IPS-18a (cell line): Measurements from ENCODE around the gene SDC1.
"Not testable (repeated sequence)": the region's sequence is repeated elsewhere in the genome, so short reads cannot be mapped to it uniquely, and the experiment has no call there.

Experiments
- H3K27ac ChIP-seq: one replicate; pipeline ENCODE4 v1.5.1; 2013; ENCODE audit warnings: low read length
- H3K27me3 ChIP-seq: one replicate; pipeline ENCODE4 v1.6.1; 2013; ENCODE audit warnings: mild to moderate bottlenecking, low read length; ENCODE audit not compliant: control insufficient read depth, insufficient read depth
- H3K36me3 ChIP-seq: one replicate; pipeline ENCODE4 v1.6.1; 2013; ENCODE audit warnings: low read depth, low read length; ENCODE audit not compliant: control insufficient read depth
- H3K4me1 ChIP-seq: one replicate; pipeline ENCODE4 v1.6.1; 2013; ENCODE audit warnings: low read depth, low read length; ENCODE audit not compliant: control insufficient read depth
- H3K4me3 ChIP-seq: one replicate; pipeline ENCODE4 v1.5.1; 2013; ENCODE audit warnings: low read length
- H3K9ac ChIP-seq: one replicate; pipeline ENCODE4 v1.6.1; 2013; ENCODE audit warnings: mild to moderate bottlenecking, low read length, moderate library complexity
- H3K9me3 ChIP-seq: one replicate; pipeline ENCODE4 v1.6.1; 2013; ENCODE audit warnings: low read depth, low read length; ENCODE audit not compliant: control insufficient read depth

The SDC1 gene, protein sequence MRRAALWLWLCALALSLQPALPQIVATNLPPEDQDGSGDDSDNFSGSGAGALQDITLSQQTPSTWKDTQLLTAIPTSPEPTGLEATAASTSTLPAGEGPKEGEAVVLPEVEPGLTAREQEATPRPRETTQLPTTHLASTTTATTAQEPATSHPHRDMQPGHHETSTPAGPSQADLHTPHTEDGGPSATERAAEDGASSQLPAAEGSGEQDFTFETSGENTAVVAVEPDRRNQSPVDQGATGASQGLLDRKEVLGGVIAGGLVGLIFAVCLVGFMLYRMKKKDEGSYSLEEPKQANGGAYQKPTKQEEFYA

DNA sequence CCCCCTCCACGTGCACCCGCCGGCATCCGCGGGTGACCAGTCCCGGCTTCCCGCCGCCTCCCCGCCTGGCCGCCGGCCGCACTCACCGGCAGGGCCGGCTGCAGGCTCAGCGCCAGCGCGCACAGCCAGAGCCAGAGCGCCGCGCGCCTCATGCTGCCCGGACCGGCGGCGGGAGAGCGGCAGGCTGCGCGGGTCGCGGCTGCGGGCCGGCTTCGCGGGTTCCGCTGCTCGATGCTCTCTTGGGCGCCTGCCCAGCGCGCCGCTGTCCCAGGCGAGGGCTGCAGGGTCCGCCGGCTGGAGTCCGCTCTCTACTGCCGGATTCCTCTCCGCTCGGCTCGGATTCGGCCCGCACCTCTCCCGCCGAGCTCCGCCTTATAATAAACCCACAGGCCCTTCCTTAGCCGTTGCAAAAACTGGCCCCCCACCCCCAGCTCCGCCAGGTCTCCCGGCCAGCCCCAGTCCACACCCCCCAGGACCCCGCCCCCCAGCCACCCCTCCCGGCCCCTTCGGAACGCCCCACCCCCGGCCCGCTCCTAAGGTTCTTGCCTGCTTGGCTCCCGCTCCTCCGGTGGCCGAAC is at the start of gene SDC1:
TSS of gene SDC1 (minus strand) at position 415 of the 578 bp plus-strand sequence. CDS start at position 152, 263 bp downstream.
- Histone ChIP-seq H3K4me3 (peak within 1 kb of the TSS; percentile 84), H3K9ac (peak within 1 kb of the TSS; percentile 85), H3K27ac (no peak within 1 kb of the TSS), H3K4me1 (peaks cover 20% of the 10 kb centered on the region), H3K27me3 (peaks cover 9% of the 10 kb centered on the region), H3K36me3 (no peaks in the 10 kb centered on the region), H3K9me3 (no peaks in the 10 kb centered on the region)

DNA sequence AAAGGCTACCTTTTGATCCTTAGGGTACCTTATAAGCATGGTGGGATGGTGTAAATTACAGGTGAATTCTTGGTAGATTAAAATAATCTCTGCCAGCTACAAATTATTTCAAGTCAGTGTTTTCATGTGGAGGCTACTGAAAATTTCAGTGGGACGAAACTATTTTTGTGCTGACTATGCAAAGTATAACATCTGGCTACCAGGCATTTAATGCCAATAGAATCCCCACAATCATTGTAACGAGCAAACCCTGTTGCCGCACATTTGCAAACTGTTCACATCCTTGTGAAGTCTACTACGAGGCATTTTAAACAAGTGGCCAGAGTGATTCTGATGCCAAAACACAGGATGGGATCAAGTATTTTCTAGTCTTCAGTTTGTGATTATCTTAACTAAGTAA is 48.1 kb upstream of the SDC1 start:
- no peak overlapping the region for H3K4me3 ChIP-seq
- H3K27me3 ChIP-seq = no peaks in the 10 kb centered on the region
- no peak overlapping the region for H3K27ac ChIP-seq
- H3K9me3 ChIP-seq = no peaks in the 10 kb centered on the region
- no peaks in the 10 kb centered on the region for H3K4me1 ChIP-seq
- peaks cover 39% of the 10 kb centered on the region for H3K36me3 ChIP-seq
- H3K9ac ChIP-seq = no peak overlapping the region

DNA sequence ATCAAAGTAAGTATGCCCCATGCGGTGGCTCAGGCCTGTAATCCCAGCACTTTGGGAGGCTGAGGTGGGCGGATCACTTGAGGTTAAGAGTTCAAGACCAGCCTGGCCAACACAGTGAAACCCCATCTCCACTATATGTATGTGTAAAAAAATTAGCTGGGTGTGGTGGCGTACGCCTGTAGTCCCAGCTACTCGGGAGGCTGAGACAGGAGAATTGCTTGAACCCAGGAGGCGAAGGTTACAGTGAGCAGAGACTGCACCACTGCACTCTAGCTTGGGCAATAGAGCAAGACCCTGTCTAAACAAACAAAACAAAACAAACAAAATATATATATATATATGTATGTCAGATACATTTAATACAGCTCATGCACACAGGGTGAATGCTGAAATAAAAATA is 43.4 kb upstream of the SDC1 start:
- H3K9ac ChIP-seq, H3K27me3 ChIP-seq, H3K27ac ChIP-seq, H3K4me3 ChIP-seq, H3K9me3 ChIP-seq, H3K4me1 ChIP-seq: not testable (repeated sequence)
- peaks cover 25% of the 10 kb centered on the region for H3K36me3 ChIP-seq

DNA sequence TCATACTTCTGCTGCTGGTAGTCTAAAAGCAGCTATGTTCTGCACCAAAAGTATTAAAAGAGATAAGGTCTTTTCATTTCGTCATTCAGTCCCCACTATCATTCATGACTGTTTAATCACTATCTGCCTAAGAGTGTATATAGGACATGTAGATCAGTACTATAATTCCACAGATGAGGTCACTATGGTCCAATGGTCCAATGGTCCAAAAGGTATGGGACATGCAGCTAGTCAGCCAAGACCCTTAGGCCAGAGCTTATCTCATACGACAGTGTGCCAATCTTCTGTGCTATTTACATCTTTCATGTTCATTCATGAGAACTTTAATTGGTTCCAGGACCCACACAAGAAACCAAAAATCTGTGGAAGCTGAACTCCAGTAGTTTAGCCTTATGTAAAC is 42.6 kb upstream of the SDC1 start:
- H3K9me3 ChIP-seq = no peaks in the 10 kb centered on the region
- H3K4me1 ChIP-seq = no peaks in the 10 kb centered on the region
- peaks cover 20% of the 10 kb centered on the region for H3K36me3 ChIP-seq
- no peak overlapping the region for H3K27ac ChIP-seq
- H3K27me3 ChIP-seq = no peaks in the 10 kb centered on the region
- no peak overlapping the region for H3K9ac ChIP-seq
- no peak overlapping the region for H3K4me3 ChIP-seq

- no peak overlapping the region for H3K27ac ChIP-seq
- no peak overlapping the region for H3K9ac ChIP-seq
- no peaks in the 10 kb centered on the region for H3K27me3 ChIP-seq
- no peaks in the 10 kb centered on the region for H3K4me1 ChIP-seq
- H3K9me3 ChIP-seq = no peaks in the 10 kb centered on the region
- H3K4me3 ChIP-seq = no peak overlapping the region
- peaks cover 10% of the 10 kb centered on the region for H3K36me3 ChIP-seq
These were observed 39.7 kb upstream of the SDC1 start for GRCh38 chr2:20264629-20265028.

- no peaks in the 10 kb centered on the region for H3K4me1 ChIP-seq
- no peaks in the 10 kb centered on the region for H3K9me3 ChIP-seq
- H3K4me3 ChIP-seq = no peak overlapping the region
- no peak overlapping the region for H3K27ac ChIP-seq
- no peaks in the 10 kb centered on the region for H3K27me3 ChIP-seq
- peaks cover 58% of the 10 kb centered on the region for H3K36me3 ChIP-seq
- H3K9ac ChIP-seq = no peak overlapping the region
These were observed 32.5 kb upstream of the SDC1 start for GRCh38 chr2:20257411-20257810.

DNA sequence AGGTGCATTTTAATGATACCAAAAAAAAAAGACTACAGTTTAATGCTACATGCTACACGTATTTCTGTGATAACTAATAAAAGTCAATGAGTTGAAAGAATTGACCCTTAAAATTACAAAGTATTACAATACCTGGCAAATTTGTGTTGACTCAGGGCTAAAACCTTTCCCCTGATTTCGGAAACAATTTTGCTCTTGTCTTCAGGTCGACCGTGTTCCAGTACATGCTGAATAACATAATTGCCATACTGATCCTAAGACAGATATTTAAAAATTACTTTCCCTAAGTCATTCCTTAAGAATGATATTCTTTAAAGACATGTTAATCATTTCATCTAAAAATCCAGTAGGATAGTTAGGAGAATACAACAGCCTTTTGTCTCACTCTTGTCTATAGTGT is 29.8 kb upstream of the SDC1 start:
- Histone ChIP-seq H3K27me3 (no peaks in the 10 kb centered on the region), H3K36me3 (peaks cover 77% of the 10 kb centered on the region), H3K9me3 (no peaks in the 10 kb centered on the region), H3K4me3 (no peak overlapping the region), H3K27ac (no peak overlapping the region), H3K9ac (no peak overlapping the region), H3K4me1 (no peaks in the 10 kb centered on the region)

- Histone ChIP-seq H3K27me3 (no peaks in the 10 kb centered on the region), H3K4me1 (no peaks in the 10 kb centered on the region), H3K36me3 (peaks cover 75% of the 10 kb centered on the region)
These were observed 25.5 kb upstream of the SDC1 start for GRCh38 chr2:20250436-20250835.

DNA sequence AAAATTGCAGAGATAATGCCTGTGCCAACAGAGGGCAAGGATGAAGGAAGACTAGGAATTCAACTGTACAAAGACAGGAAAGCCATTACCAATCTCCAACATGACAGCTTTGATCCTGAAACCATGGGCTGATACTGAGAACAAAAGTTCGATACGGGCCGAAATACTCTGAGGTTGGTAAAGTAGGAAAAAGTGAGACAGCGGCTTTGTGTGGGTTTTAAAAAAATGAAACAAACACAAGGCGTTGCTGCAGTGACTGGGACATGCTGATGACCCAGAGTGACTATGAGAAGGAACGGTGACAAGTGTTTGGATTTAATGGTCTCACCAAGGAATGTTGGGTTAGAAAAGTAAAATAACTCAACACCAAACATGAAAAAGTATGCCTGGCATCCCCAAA is 24.2 kb upstream of the SDC1 start:
- H3K4me1 ChIP-seq = no peaks in the 10 kb centered on the region
- no peak overlapping the region for H3K27ac ChIP-seq
- peaks cover 62% of the 10 kb centered on the region for H3K36me3 ChIP-seq

More at GRCh38 chr2:20250436-20250835, 25.5 kb upstream of the SDC1 start:
- Histone ChIP-seq H3K9ac (no peak overlapping the region), H3K4me3 (no peak overlapping the region), H3K9me3 (no peaks in the 10 kb centered on the region), H3K27ac (no peak overlapping the region)

DNA sequence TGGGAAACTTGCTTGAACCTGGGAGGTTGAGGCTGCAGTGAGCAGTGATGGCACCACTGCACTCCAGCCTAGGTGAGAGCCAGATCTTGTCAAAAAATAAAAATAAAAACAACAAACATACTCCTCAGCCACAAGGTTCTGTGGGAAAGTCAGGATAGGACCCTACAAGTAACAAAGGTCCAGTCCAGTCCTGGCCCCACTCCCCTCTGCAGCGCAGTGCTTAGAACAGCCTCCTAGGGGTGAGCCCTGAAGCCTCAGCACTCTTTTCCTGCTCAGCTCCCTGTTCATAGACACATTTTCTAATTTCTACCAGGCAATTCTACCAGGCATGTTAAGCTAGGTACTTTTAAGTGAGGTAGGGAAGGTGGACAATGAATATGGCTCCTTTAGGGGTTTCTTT is 22.2 kb upstream of the SDC1 start:
- Histone ChIP-seq H3K9ac (no peak overlapping the region), H3K4me3 (no peak overlapping the region), H3K36me3 (peaks cover 42% of the 10 kb centered on the region), H3K27me3 (no peaks in the 10 kb centered on the region), H3K4me1 (no peaks in the 10 kb centered on the region), H3K27ac (no peak overlapping the region), H3K9me3 (no peaks in the 10 kb centered on the region)

More for the DNA sequence above, 24.2 kb upstream of the SDC1 start:
- Histone ChIP-seq H3K4me3 (no peak overlapping the region), H3K9ac (no peak overlapping the region), H3K9me3 (no peaks in the 10 kb centered on the region), H3K27me3 (no peaks in the 10 kb centered on the region)

GRCh38 chr2:20243637-20244036 is 18.7 kb upstream of the SDC1 start:
- H3K9ac ChIP-seq, H3K27me3 ChIP-seq, H3K4me1 ChIP-seq, H3K9me3 ChIP-seq, H3K4me3 ChIP-seq, H3K27ac ChIP-seq: not testable (repeated sequence)
- H3K36me3 ChIP-seq = peaks cover 13% of the 10 kb centered on the region
